ENCODE data around the gene CARD10. TPM values are rescaled to one million over a fixed set of nuclear protein-coding genes. Genes with fewer than 3 reads are reported as not detected.

The CARD10 gene
- polyA plus RNA-seq, 1 donor from 2014 or later, result 0.36 TPM

GRCh38 chr22:37467391-37467955 lies 51.7 kb downstream of the CARD10 start:
- Histone ChIP-seq H3K79me2 (replicated peaks; ENCODE audit: insufficient read depth, low read length) (no peaks in the 10 kb centered on the region), H3K9ac (ENCODE audit: low read length) (no peak overlapping the region), H3K9me3 (ENCODE audit: low read length) (no peaks in the 10 kb centered on the region), H2AFZ (ENCODE audit: low read depth, low read length) (no peak overlapping the region), H3K27me3 (ENCODE audit: insufficient read depth, low read depth, low read length) (no peaks in the 10 kb centered on the region), H3K9me2 (ENCODE audit: insufficient read depth, low read length) (no peaks in the 10 kb centered on the region), H4K20me1 (ENCODE audit: insufficient read depth) (no peaks in the 10 kb centered on the region), H3K27ac (ENCODE audit: low read length) (no peak overlapping the region), H3K4me2 (ENCODE audit: low read length) (no peak overlapping the region), H3F3A (ENCODE audit: insufficient read depth, low read length, poor library complexity, severe bottlenecking) (no peaks in the 10 kb centered on the region), H3K36me3 (ENCODE audit: insufficient read depth, low read length) (no peaks in the 10 kb centered on the region), H3K4me3 (ENCODE audit: low read length) (no peak overlapping the region)
- TF ChIP-seq SMC3 (conservative IDR thresholded peaks at IDR 0.05; ENCODE audit: poor library complexity), result no peak
- TF ChIP-seq EP300 (conservative IDR thresholded peaks at IDR 0.05; ENCODE audit: poor library complexity, severe bottlenecking), result no peak

- Histone ChIP-seq H3K9me2 (ENCODE audit: insufficient read depth, low read length) (no peaks in the 10 kb centered on the region), H3K27me3 (ENCODE audit: insufficient read depth, low read depth, low read length) (no peaks in the 10 kb centered on the region), H3F3A (ENCODE audit: insufficient read depth, low read length, poor library complexity, severe bottlenecking) (no peaks in the 10 kb centered on the region), H3K27ac (ENCODE audit: low read length) (no peak overlapping the region), H3K4me2 (ENCODE audit: low read length) (no peak overlapping the region), H3K36me3 (ENCODE audit: insufficient read depth, low read length) (no peaks in the 10 kb centered on the region), H2AFZ (ENCODE audit: low read depth, low read length) (no peak overlapping the region), H3K4me3 (ENCODE audit: low read length) (no peak overlapping the region), H3K9me3 (ENCODE audit: low read length) (no peaks in the 10 kb centered on the region), H3K9ac (ENCODE audit: low read length) (no peak overlapping the region), H3K79me2 (replicated peaks; ENCODE audit: insufficient read depth, low read length) (no peaks in the 10 kb centered on the region), H4K20me1 (ENCODE audit: insufficient read depth) (no peaks in the 10 kb centered on the region)
- TF ChIP-seq MXI1 (conservative IDR thresholded peaks at IDR 0.05; ENCODE audit: poor library complexity, severe bottlenecking) (no peak), REST (IDR thresholded peaks at IDR 0.05; ENCODE audit: borderline replicate concordance) (no peak), SMC3 (conservative IDR thresholded peaks at IDR 0.05; ENCODE audit: poor library complexity) (no peak), RAD21 (conservative IDR thresholded peaks at IDR 0.05) (no peak), EP300 (conservative IDR thresholded peaks at IDR 0.05; ENCODE audit: poor library complexity, severe bottlenecking) (no peak)
These were observed 55.0 kb downstream of the CARD10 start for GRCh38 chr22:37464181-37464580.

GRCh38 chr22:37462983-37463382 lies 56.2 kb downstream of the CARD10 start:
- H3K79me2 ChIP-seq (replicated peaks; ENCODE audit: insufficient read depth, low read length), result no peaks in the 10 kb centered on the region
- TF ChIP-seq SMC3 (conservative IDR thresholded peaks at IDR 0.05; ENCODE audit: poor library complexity) (no peak), EP300 (conservative IDR thresholded peaks at IDR 0.05; ENCODE audit: poor library complexity, severe bottlenecking) (no peak), TAF1 (IDR thresholded peaks at IDR 0.05; ENCODE audit: low read depth) (no peak), CTCF (IDR thresholded peaks at IDR 0.05; ENCODE audit: poor library complexity, severe bottlenecking) (no peak), REST (IDR thresholded peaks at IDR 0.05; ENCODE audit: borderline replicate concordance) (peak; percentile 28), EZH2 (IDR thresholded peaks at IDR 0.05; ENCODE audit: borderline replicate concordance, insufficient read depth, low read length, poor library complexity, severe bottlenecking) (no peak)
- no peaks in the 10 kb centered on the region for H3K9me2 ChIP-seq (ENCODE audit: insufficient read depth, low read length)
- H3K4me2 ChIP-seq (ENCODE audit: low read length), result no peak overlapping the region
- no peaks in the 10 kb centered on the region for H4K20me1 ChIP-seq (ENCODE audit: insufficient read depth)
- no peaks in the 10 kb centered on the region for H3K36me3 ChIP-seq (ENCODE audit: insufficient read depth, low read length)
- no peak overlapping the region for H3K9ac ChIP-seq (ENCODE audit: low read length)
- H3K27me3 ChIP-seq (ENCODE audit: insufficient read depth, low read depth, low read length), result no peaks in the 10 kb centered on the region
- no peaks in the 10 kb centered on the region for H3K9me3 ChIP-seq (ENCODE audit: low read length)
- no peak overlapping the region for H3K4me3 ChIP-seq (ENCODE audit: low read length)
- H3K27ac ChIP-seq (ENCODE audit: low read length), result no peak overlapping the region
- no peaks in the 10 kb centered on the region for H3F3A ChIP-seq (ENCODE audit: insufficient read depth, low read length, poor library complexity, severe bottlenecking)
- H2AFZ ChIP-seq (ENCODE audit: low read depth, low read length), result no peak overlapping the region
